Measurements from ENCODE around the gene BAZ1B. TPM values are rescaled to one million over a fixed set of nuclear protein-coding genes. Genes with fewer than 3 reads are reported as not detected.
A peak's percentile ranks its signal among the peaks of the same experiment; 100 is the strongest.

Gene BAZ1B
- total and polyA plus RNA-seq, 9 of the 15 experiments (the other 6 are each of a cell fraction or from before 2014, with no cell fraction given), result 15.0 to 134 (median 79.5) TPM

DNA sequence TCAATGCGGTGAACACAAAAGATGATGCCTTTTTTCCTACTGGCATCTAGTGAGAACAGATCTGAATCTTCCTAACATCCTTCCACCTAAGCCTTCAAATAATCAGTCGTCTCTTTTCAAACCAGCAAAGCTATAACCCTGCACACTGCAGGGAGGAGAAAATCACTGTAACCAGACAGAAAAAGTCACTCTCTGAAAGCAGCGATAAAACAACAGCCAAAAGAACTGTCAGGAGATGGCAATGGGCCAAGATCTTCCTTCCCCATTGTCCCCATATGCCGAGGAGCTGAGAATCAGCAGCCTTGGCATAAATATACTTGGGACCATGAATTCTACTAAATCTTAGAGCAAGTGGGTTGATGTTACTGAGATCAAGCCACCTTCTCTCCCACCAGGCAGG is 75.4 kb downstream of the BAZ1B start:
- ATAC-seq (no peak), FAIRE-seq (no peak), DNase-seq (ENCODE audit: extremely low read depth in 1 of 4, low spot score in 3 of 4) (no peak)
- Histone ChIP-seq H3K9ac (ENCODE audit: insufficient read depth in 1 of 2, low read depth in 2 of 2, low read length in 2 of 2) (no peak overlapping the region), H3K4me2 (ENCODE audit: insufficient read depth, low read length) (no peak overlapping the region), H4K20me1 (replicated peaks; ENCODE audit: control insufficient read depth, insufficient read depth, low read length) (peaks cover 7% of the 10 kb centered on the region; the same call in 1 of the 2 replicates), H3K79me2 (ENCODE audit: control insufficient read depth, insufficient read depth, low read length) (peaks cover 11% of the 10 kb centered on the region; the same call in 2 of the 3 replicates), H3K9me1 (ENCODE audit: control insufficient read depth, insufficient read depth, low read length) (no peaks in the 10 kb centered on the region), H3K4me1 (replicated peaks in 1 of 2; ENCODE audit: control insufficient read depth in 2 of 2, insufficient read depth in 2 of 2, low read length in 2 of 2) (no peaks in the 10 kb centered on the region), H3K27me3 (ENCODE audit: control insufficient read depth in 2 of 2, insufficient read depth in 2 of 2, low read length in 2 of 2) (no peaks in the 10 kb centered on the region), H2AFZ (ENCODE audit: low read depth, low read length) (no peak overlapping the region), H3K36me3 (ENCODE audit: control insufficient read depth, insufficient read depth, low read length) (peaks cover 99% of the 10 kb centered on the region), H3K9me3 (replicated peaks; ENCODE audit: control insufficient read depth, insufficient read depth, low read depth, low read length) (no peaks in the 10 kb centered on the region), H3K27ac (ENCODE audit: extremely low read depth, low read depth, low read length) (no peak overlapping the region), H3K4me3 (no peak overlapping the region)
- in situ Hi-C loops (cut with MboI), result loop anchor here (10.0 to 25.0 kb wide), 2 partner anchors 502 to 1941 kb away; partner anchors contain the start of gene TRIM73
- 77% methylated on average over 4 of the region's 4 CpGs for WGBS (ENCODE audit: insufficient coverage, low coverage, missing lambda C conversion rate)
- TF ChIP-seq ZNF133 (CRISPR knock-in tag; IDR thresholded peaks at IDR 0.05), result no peak
- no peak for TF ChIP-seq NFYB (IDR thresholded peaks at IDR 0.05; ENCODE audit: extremely low read depth, insufficient read length)
- TF ChIP-seq, protein P1, sequence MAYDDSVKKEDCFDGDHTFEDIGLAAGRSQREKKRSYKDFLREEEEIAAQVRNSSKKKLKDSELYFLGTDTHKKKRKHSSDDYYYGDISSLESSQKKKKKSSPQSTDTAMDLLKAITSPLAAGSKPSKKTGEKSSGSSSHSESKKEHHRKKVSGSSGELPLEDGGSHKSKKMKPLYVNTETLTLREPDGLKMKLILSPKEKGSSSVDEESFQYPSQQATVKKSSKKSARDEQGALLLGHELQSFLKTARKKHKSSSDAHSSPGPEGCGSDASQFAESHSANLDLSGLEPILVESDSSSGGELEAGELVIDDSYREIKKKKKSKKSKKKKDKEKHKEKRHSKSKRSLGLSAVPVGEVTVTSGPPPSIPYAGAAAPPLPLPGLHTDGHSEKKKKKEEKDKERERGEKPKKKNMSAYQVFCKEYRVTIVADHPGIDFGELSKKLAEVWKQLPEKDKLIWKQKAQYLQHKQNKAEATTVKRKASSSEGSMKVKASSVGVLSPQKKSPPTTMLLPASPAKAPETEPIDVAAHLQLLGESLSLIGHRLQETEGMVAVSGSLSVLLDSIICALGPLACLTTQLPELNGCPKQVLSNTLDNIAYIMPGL (CRISPR knock-in tag; IDR thresholded peaks at IDR 0.05), result no peak
- TF ChIP-seq NFIC (IDR thresholded peaks at IDR 0.05), result peak; percentile 88
- TF ChIP-seq CBX3 (IDR thresholded peaks at IDR 0.05; ENCODE audit: borderline replicate concordance in 1 of 2, low read length in 2 of 2), result no peak
- TF ChIP-seq ZNF224 (CRISPR knock-in tag; IDR thresholded peaks at IDR 0.05), result no peak
- ChIA-PET POLR2A (interaction anchor here (0.8 to 1.0 kb wide), 2 partner anchors 12 kb away, joined by 4 read pairs; no protein-coding TSS in a partner anchor), CTCF (ENCODE audit: low intra/inter-chr PET ratio) (no interaction called here)
- no TSS peak for BruUV-seq (replicated peaks)
- intact Hi-C loops (cut with micrococcal nuclease), result no loop called here
